ENCODE measurements around the gene CNTN1.

The CNTN1 gene

GRCh38 chr12:40820794-40821484, 128.7 kb downstream of the CNTN1 start:
- in situ Hi-C loops (cut with MboI; ENCODE audit: low sequenced_read_pairs) = no loop called here
- H3K4me3 ChIP-seq = no peak overlapping the region
- DNase-seq (ENCODE audit: low spot score in 2 of 2) = no peak
- H3K9me3 ChIP-seq = no peaks in the 10 kb centered on the region
- no peaks in the 10 kb centered on the region for H3K27me3 ChIP-seq (ENCODE audit: low read depth)
- H3K4me1 ChIP-seq = peaks cover 3% of the 10 kb centered on the region; the same call in 1 of the 2 replicates
- H3K36me3 ChIP-seq (replicated peaks) = no peaks in the 10 kb centered on the region

- in situ Hi-C loops (cut with MboI; ENCODE audit: low sequenced_read_pairs) = no loop called here
- no peak overlapping the region for H3K4me3 ChIP-seq
- no peaks in the 10 kb centered on the region for H3K9me3 ChIP-seq
- no peak for DNase-seq (ENCODE audit: low spot score in 2 of 2)
- no peaks in the 10 kb centered on the region for H3K36me3 ChIP-seq (replicated peaks)
- H3K4me1 ChIP-seq = no peaks in the 10 kb centered on the region; the same call in 1 of the 2 replicates
- no peaks in the 10 kb centered on the region; the same call in 1 of the 2 replicates for H3K27me3 ChIP-seq (ENCODE audit: low read depth)
Measured at GRCh38 chr12:40825156-40825555, 132.9 kb downstream of the CNTN1 start.

GRCh38 chr12:40827683-40828592, 135.7 kb downstream of the CNTN1 start:
- in situ Hi-C loops (cut with MboI; ENCODE audit: low sequenced_read_pairs) = no loop called here
- Histone ChIP-seq H3K4me1 (no peaks in the 10 kb centered on the region; the same call in 1 of the 2 replicates), H3K9me3 (no peaks in the 10 kb centered on the region), H3K36me3 (replicated peaks) (no peaks in the 10 kb centered on the region), H3K4me3 (no peak overlapping the region), H3K27me3 (ENCODE audit: low read depth) (no peaks in the 10 kb centered on the region; the same call in 1 of the 2 replicates)
- no peak for DNase-seq (ENCODE audit: low spot score in 2 of 2)

GRCh38 chr12:40828593-40828990, 136.4 kb downstream of the CNTN1 start:
- no peak overlapping the region for H3K4me3 ChIP-seq
- in situ Hi-C loops (cut with MboI; ENCODE audit: low sequenced_read_pairs) = no loop called here
- H3K27me3 ChIP-seq (ENCODE audit: low read depth) = no peaks in the 10 kb centered on the region; the same call in 1 of the 2 replicates
- no peaks in the 10 kb centered on the region for H3K36me3 ChIP-seq (replicated peaks)
- DNase-seq (ENCODE audit: low spot score in 2 of 2) = no peak
- no peaks in the 10 kb centered on the region; the same call in 1 of the 2 replicates for H3K4me1 ChIP-seq
- no peaks in the 10 kb centered on the region for H3K9me3 ChIP-seq

GRCh38 chr12:40829738-40830144, 137.5 kb downstream of the CNTN1 start:
- H3K27me3 ChIP-seq (ENCODE audit: low read depth) = no peaks in the 10 kb centered on the region; the same call in 1 of the 2 replicates
- in situ Hi-C loops (cut with MboI; ENCODE audit: low sequenced_read_pairs) = no loop called here
- DNase-seq (ENCODE audit: low spot score in 2 of 2) = no peak

GRCh38 chr12:40831916-40832315, 139.7 kb downstream of the CNTN1 start:
- H3K9me3 ChIP-seq = no peaks in the 10 kb centered on the region

More at GRCh38 chr12:40829738-40830144, 137.5 kb downstream of the CNTN1 start:
- no peaks in the 10 kb centered on the region for H3K36me3 ChIP-seq (replicated peaks)
- H3K4me3 ChIP-seq = no peak overlapping the region
- no peaks in the 10 kb centered on the region for H3K9me3 ChIP-seq
- no peaks in the 10 kb centered on the region; the same call in 1 of the 2 replicates for H3K4me1 ChIP-seq

GRCh38 chr12:40832668-40833067, 140.4 kb downstream of the CNTN1 start:
- Histone ChIP-seq H3K27me3 (ENCODE audit: low read depth) (no peaks in the 10 kb centered on the region; the same call in 1 of the 2 replicates), H3K4me1 (no peaks in the 10 kb centered on the region; the same call in 1 of the 2 replicates), H3K9me3 (no peaks in the 10 kb centered on the region), H3K4me3 (no peak overlapping the region), H3K36me3 (replicated peaks) (no peaks in the 10 kb centered on the region)
- no peak for DNase-seq (ENCODE audit: low spot score in 2 of 2)
- in situ Hi-C loops (cut with MboI; ENCODE audit: low sequenced_read_pairs) = no loop called here

More at GRCh38 chr12:40831916-40832315, 139.7 kb downstream of the CNTN1 start:
- H3K36me3 ChIP-seq (replicated peaks) = no peaks in the 10 kb centered on the region
- in situ Hi-C loops (cut with MboI; ENCODE audit: low sequenced_read_pairs) = no loop called here
- no peaks in the 10 kb centered on the region; the same call in 1 of the 2 replicates for H3K4me1 ChIP-seq
- H3K4me3 ChIP-seq = no peak overlapping the region
- no peak for DNase-seq (ENCODE audit: low spot score in 2 of 2)
- H3K27me3 ChIP-seq (ENCODE audit: low read depth) = no peaks in the 10 kb centered on the region; the same call in 1 of the 2 replicates

GRCh38 chr12:40833818-40834217, 141.6 kb downstream of the CNTN1 start:
- H3K36me3 ChIP-seq (replicated peaks) = no peaks in the 10 kb centered on the region
- no peaks in the 10 kb centered on the region for H3K4me1 ChIP-seq
- DNase-seq (ENCODE audit: low spot score in 2 of 2) = no peak
- no peaks in the 10 kb centered on the region for H3K27me3 ChIP-seq (ENCODE audit: low read depth)
- H3K4me3 ChIP-seq = no peak overlapping the region
- no peaks in the 10 kb centered on the region for H3K9me3 ChIP-seq
- in situ Hi-C loops (cut with MboI; ENCODE audit: low sequenced_read_pairs) = no loop called here

GRCh38 chr12:40834321-40834720, 142.1 kb downstream of the CNTN1 start:
- H3K9me3 ChIP-seq = no peaks in the 10 kb centered on the region
- no peak for DNase-seq (ENCODE audit: low spot score in 2 of 2)
- H3K4me1 ChIP-seq = no peaks in the 10 kb centered on the region
- H3K27me3 ChIP-seq (ENCODE audit: low read depth) = no peaks in the 10 kb centered on the region
- H3K4me3 ChIP-seq = no peak overlapping the region
- H3K36me3 ChIP-seq (replicated peaks) = no peaks in the 10 kb centered on the region
- in situ Hi-C loops (cut with MboI; ENCODE audit: low sequenced_read_pairs) = no loop called here

- no peaks in the 10 kb centered on the region for H3K9me3 ChIP-seq
- DNase-seq (ENCODE audit: low spot score in 2 of 2) = no peak
- H3K4me1 ChIP-seq = no peaks in the 10 kb centered on the region
- H3K27me3 ChIP-seq (ENCODE audit: low read depth) = no peaks in the 10 kb centered on the region
- H3K4me3 ChIP-seq = no peak overlapping the region
- H3K36me3 ChIP-seq (replicated peaks) = no peaks in the 10 kb centered on the region
- in situ Hi-C loops (cut with MboI; ENCODE audit: low sequenced_read_pairs) = no loop called here
Measured at GRCh38 chr12:40837891-40838429, 145.7 kb downstream of the CNTN1 start.

GRCh38 chr12:40843495-40843894, 151.3 kb downstream of the CNTN1 start:
- Histone ChIP-seq H3K4me3 (no peak overlapping the region), H3K36me3 (replicated peaks) (no peaks in the 10 kb centered on the region), H3K4me1 (no peaks in the 10 kb centered on the region), H3K9me3 (no peaks in the 10 kb centered on the region), H3K27me3 (ENCODE audit: low read depth) (no peaks in the 10 kb centered on the region)
- in situ Hi-C loops (cut with MboI; ENCODE audit: low sequenced_read_pairs) = no loop called here
- no peak for DNase-seq (ENCODE audit: low spot score in 2 of 2)

- in situ Hi-C loops (cut with MboI; ENCODE audit: low sequenced_read_pairs) = no loop called here
- no peaks in the 10 kb centered on the region for H3K9me3 ChIP-seq
- DNase-seq (ENCODE audit: low spot score in 2 of 2) = no peak
- H3K4me3 ChIP-seq = no peak overlapping the region
- peaks cover 13% of the 10 kb centered on the region for H3K4me1 ChIP-seq
- H3K27me3 ChIP-seq (ENCODE audit: low read depth) = no peaks in the 10 kb centered on the region
- H3K36me3 ChIP-seq (replicated peaks) = no peaks in the 10 kb centered on the region
Measured at GRCh38 chr12:40853221-40853620, 161.0 kb downstream of the CNTN1 start.

- Histone ChIP-seq H3K27me3 (ENCODE audit: low read depth) (no peaks in the 10 kb centered on the region), H3K36me3 (replicated peaks) (no peaks in the 10 kb centered on the region), H3K4me3 (no peak overlapping the region), H3K4me1 (peaks cover 13% of the 10 kb centered on the region), H3K9me3 (no peaks in the 10 kb centered on the region)
- in situ Hi-C loops (cut with MboI; ENCODE audit: low sequenced_read_pairs) = no loop called here
- DNase-seq (ENCODE audit: low spot score in 2 of 2) = peak in 1 of 2 experiments; percentile 8
Measured at GRCh38 chr12:40854604-40855003, 162.4 kb downstream of the CNTN1 start.

Data from HAP-1 (cell line).